ENCODE results near the gene IKZF4. TPM values are rescaled to one million over a fixed set of nuclear protein-coding genes. Genes with fewer than 3 reads are reported as not detected.
"Not testable (repeated sequence)": the region's sequence is repeated elsewhere in the genome, so short reads cannot be mapped to it uniquely, and the experiment has no call there.

Gene IKZF4
- polyA plus RNA-seq (2014; cell fraction: cytosol; rRNA removed) = 4.0 and 5.0 TPM in 2 replicates
- 3.2 and 13.6 TPM in 2 replicates for polyA plus RNA-seq (2014; cell fraction: nucleus; rRNA removed)

DNA sequence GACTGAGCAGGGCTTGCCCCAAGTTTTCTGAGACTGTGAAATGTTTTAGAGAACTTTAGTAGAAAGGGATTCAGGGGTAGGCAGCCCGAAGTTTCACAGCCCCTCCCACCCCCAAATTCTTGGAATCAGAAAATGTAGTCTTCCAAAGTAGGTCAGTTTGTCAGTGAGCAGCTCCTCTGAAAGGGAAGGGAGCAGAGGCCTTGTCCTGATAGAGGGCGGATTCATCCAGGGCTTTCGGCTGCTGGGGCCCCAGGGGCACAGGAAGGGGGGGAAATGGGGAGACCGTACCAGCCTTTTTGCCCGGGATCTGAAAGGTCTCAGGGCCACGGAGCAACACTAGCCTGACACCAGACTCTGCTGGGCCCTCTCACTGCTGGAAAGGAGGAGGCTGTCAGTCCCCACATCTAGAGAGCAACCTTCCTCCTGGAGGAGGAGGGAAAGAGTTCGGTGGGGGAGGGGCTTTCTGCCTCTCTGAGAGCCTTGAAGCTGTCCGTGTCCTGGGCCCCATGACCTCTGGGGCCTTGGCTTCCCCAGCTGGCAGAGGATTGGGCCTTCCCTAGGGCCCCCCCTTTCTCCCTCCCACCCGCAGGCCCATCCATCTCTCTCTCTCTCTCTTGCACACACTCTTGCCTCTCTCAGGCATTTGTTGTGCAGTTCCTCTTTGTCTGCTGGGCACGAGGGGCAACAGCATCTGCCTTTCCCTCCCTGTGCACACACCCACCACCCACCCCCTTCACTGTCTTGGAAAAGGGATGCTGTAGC, at the start of gene IKZF4:
IKZF4 (plus strand) TSS at position 621 of the 762 bp plus-strand sequence. CDS start 451 bp downstream, outside the sequence.
- DNase-seq (ENCODE audit: low spot score) = peak; percentile 90

DNA sequence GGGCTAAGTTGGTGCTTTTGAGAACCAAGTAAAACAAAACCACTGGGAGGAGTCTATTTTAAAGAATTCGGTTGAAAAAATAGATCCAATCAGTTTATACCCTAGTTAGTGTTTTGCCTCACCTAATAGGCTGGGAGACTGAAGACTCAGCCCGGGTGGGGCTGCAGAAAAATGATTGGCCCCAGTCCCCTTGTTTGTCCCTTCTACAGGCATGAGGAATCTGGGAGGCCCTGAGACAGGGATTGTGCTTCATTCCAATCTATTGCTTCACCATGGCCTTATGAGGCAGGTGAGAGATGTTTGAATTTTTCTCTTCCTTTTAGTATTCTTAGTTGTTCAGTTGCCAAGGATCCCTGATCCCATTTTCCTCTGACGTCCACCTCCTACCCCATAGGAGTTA, 48.8 kb upstream of the IKZF4 start:
- DNase-seq (ENCODE audit: low spot score) = no peak

GRCh38 chr12:55972456-55972855, 48.4 kb upstream of the IKZF4 start:
- no peak for DNase-seq (ENCODE audit: low spot score)

DNA sequence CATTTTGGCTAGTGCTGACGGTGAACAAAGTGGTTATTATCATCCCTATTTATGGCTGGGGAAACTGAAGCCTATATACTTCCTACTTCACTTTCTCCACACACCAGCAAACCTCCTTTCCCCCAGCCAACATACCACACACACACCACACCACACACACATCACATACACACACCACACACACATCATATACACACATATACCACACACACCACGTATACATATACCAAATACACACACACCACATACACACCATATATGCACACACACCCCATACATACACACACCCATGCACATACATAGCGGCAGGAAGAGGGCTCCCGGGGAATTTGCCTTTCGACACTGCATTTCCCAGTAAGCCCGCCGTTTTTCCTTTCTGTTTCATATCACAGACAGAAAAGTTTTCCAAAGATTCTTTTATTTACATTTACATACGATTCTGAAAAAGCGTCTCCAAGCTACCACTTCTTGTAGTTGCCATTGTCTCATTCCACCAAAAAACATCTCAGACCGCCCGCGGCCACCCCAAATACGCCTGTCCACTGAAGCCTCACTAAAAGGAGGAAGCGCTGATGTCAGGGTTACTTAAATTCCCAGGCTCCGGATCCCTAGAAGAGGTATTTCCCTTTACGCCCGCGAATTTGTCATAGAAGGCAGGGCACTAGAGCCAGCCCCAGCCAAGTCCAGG, 47.8 kb upstream of the IKZF4 start:
- no peak for DNase-seq (ENCODE audit: low spot score)

- peak; percentile 100 for DNase-seq (ENCODE audit: low spot score)
These were observed 47.1 kb upstream of the IKZF4 start, which contains the start of gene RAB5B for GRCh38 chr12:55973599-55974307. TSS of gene RAB5B (plus strand) at chr12:55974078. CDS start at chr12:55986961, 12,883 bp downstream.

DNA sequence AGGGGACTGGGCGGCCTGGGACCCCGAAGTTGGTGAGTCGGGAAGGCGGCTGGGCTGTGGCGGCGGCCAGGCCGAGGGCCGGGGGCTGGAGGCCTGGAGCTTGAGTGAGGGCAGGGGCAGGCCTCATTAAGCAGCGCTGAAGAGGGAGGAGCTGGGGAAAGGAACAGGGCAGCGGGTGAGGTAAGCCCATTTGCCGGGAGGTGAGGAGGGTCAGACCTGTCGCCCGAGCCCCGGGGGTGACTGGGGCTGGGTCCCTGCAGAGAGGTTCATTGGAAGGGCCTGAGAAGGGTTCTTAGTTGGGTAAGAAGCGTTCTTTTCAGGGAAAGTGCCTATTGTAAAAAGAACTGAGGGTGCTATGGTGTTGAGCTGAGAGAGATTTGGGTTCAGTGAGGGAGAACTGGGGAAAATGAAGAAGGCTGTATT, 46.5 kb upstream of the IKZF4 start:
- DNase-seq (ENCODE audit: low spot score) = peak; percentile 62

DNA sequence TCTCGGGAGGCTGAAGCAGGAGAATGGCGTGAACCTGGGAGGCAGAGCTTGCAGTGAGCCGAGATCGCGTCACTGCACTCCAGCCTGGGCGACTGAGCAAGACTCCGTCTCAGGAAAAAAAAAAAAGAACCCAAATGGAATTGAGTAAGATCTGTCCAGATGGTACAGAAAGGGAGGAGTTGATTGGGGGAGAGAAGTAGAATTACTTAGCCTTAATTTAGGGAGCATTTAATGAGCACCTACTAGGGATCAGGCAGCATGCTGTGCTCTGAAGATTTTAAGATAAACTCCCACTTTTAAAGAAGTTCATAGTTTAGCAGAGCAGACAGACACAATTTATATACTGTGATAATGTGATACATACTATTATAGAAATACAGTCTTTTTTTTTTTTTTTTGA, 42.5 kb upstream of the IKZF4 start:
- DNase-seq (ENCODE audit: low spot score) = no peak

DNA sequence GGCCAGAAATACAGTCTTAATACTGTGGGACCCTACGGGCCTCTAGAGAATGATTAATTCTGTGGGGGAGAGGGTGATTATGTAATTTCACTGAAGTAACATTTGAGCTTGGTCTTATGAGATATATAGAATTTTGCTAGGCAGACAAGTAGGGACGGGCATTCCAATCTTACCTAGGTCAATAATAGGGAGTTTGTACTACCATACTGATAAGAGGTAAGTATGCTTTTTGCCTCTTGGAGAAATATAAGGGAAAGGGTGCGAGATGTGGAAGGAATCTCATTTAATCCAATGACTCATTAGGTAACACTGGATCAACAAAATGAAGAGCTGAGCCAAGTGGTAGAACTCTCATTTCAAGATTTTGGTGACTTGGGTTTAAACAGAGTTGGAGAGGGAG, 41.8 kb upstream of the IKZF4 start:
- DNase-seq (ENCODE audit: low spot score) = no peak

DNA sequence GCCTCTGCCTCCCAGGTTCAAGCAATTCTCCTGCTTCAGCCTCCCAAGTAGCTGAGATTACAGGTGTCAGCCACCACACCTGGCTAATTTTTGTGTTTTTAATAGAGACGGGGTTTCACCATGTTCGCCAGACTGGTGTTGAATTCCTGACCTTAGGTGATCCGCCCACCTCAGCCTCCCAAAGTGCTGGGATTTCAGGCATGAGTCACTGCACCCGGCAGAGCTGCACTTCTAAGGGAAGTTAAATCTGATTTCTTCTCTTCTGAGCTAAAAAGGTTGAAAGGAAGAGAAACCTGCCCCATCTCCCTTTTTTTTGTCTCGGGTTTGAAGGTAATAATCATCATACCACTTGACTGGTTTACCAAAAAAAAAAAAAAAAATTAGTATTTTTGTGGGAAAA, 39.0 kb upstream of the IKZF4 start:
- DNase-seq (ENCODE audit: low spot score) = not testable (repeated sequence)

- DNase-seq (ENCODE audit: low spot score) = no peak
These were observed 38.4 kb upstream of the IKZF4 start for GRCh38 chr12:55982319-55982936.

DNA sequence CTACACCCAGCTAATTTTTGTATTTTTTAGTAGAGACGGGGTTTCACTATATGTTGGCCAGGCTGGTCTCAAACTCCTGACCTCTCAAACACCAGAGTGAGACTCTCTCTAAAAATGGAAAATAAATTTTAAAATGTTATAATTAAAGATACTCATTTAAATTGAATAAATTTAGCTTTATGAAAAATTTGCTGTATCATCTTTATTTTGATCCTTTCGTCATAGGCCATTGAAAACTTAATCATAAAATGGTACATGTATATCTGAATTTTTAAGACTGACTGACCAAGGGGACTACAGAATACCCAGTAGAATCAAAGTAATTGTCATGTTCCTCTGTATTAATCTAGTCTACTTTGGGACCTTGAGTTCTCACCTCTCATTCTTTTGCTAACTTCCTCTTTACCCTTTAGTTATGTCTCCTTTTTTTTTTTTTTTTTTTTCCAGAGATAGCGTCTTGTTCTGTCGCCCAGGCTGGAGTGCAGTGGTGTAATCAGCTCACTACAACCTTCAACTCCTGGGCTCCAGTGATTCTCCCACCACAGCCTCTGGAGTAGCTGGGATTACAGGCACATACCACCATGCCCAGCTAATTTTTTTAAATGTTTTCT, 37.5 kb upstream of the IKZF4 start:
- DNase-seq (ENCODE audit: low spot score) = no peak

- no peak for DNase-seq (ENCODE audit: low spot score)
These were observed 36.0 kb upstream of the IKZF4 start for GRCh38 chr12:55984861-55985260.

GRCh38 chr12:55985341-55985740, 35.5 kb upstream of the IKZF4 start:
- DNase-seq (ENCODE audit: low spot score) = no peak

GRCh38 chr12:55985976-55986375, 34.9 kb upstream of the IKZF4 start:
- DNase-seq (ENCODE audit: low spot score) = not testable (repeated sequence)

GRCh38 chr12:55991110-55991509, 29.7 kb upstream of the IKZF4 start:
- DNase-seq (ENCODE audit: low spot score) = no peak

DNA sequence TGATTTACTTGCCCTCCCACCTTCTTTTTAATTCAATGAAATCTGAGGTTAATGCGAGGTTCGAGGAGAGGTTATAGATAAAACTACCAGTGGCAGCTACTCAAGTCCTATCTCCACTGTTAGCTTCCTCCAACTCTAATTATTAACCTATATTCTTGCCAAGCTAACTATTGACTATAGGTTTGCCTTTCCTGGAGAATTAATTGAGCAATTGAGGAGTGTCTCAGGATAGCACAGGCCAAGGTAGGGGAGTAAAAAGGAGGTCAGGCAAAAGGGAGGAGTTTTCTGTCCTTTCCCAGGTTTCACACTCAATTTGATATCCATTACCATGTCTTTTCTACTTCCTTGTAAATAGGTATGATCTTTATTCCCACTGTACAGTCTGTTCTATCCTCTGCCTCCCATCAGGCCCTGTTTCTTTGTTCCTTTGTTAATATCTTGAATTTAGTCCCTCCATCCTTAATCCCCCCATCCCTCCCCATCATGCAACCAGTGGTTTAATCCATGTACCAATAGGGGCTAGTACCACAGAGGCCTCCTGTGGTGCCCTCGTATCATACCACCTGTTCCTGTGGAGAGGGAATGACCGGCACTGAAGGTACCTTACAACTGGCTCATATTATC, 27.5 kb upstream of the IKZF4 start:
- no peak for DNase-seq (ENCODE audit: low spot score)

- no peak for DNase-seq (ENCODE audit: low spot score)
These were observed 25.5 kb upstream of the IKZF4 start for GRCh38 chr12:55995366-55995765.

GRCh38 chr12:55996201-55996714, 24.6 kb upstream of the IKZF4 start:
- DNase-seq (ENCODE audit: low spot score) = peak; percentile 58

- DNase-seq (ENCODE audit: low spot score) = peak; percentile 96
These were observed 23.9 kb upstream of the IKZF4 start, which contains the start of gene SUOX for GRCh38 chr12:55996715-55997534. TSS of gene SUOX (plus strand) at chr12:55997276. CDS start at chr12:56002222, 4,946 bp downstream.

DNA sequence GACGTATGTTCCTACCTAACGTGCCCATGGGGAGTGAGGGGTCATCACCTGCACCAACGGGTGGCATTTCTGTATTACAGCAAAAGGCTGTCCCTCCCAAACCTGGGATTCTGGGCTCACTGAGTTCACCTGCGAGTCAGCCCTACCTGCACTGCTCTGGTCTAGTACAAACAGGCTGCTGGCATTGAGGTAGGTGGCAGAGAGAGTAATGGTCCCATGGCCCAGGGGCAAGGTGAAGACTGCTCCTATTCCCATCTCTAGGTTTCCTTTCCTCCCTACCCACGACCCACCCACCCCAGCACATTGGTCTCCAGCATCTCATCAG, 23.3 kb upstream of the IKZF4 start:
- DNase-seq (ENCODE audit: low spot score) = no peak
